K562 (cell line): ENCODE results near the gene CISD3. TPM values are rescaled to one million over a fixed set of nuclear protein-coding genes. Genes with fewer than 3 reads are reported as not detected.

Source experiments
- ATAC-seq: fragments of 200-7000 bp; cut with Tn5 transposase; 3 replicates; pipeline ENCODE4 v1.9.1; 2020; ENCODE audit warnings: moderate library complexity
- BruUV-seq: library from RNA; stranded (reverse); fragments of 400-500 nt; replicated peaks from 2 replicates; lab custom pipeline; 2021; lab: Mats Ljungman, UMichigan
- CTCF ChIA-PET: fragments of 300-600 bp; formaldehyde crosslinking; extraction: SDS; loops from one replicate; lab custom pipeline; 2021; ENCODE audit warnings: low intra/inter-chr PET ratio; lab: Yijun Ruan, JAX
- POLR2A ChIA-PET: fragments of 300-600, 350-650 bp; sonication (Branson Sonifier 250); formaldehyde crosslinking; extraction: SDS; loops from one replicate; lab custom pipeline; 2021; ENCODE audit warnings: antibody characterized with exemption, inconsistent platforms; lab: Yijun Ruan, JAX
- DNase-seq, 4 experiments: peaks; one replicate each; pipeline versions ENCODE4 v3.0.0 to v3.0.0-alpha.2; 2011 to 2018; ENCODE audit warnings: low spot score in 3 of 4, mixed read lengths in 3 of 4; ENCODE audit errors: extremely low read depth in 1 of 4
- FAIRE-seq: peaks from 2 replicates; lab custom pipeline; 2011; peaks lifted over from hg19 to GRCh38; lab: Jason Lieb, UNC
- H2AFZ ChIP-seq: 2 replicates; pipeline ENCODE4 v1.6.0; 2011; ENCODE audit warnings: low read depth, low read length, control low read depth, inconsistent platforms
- H3K27ac ChIP-seq: fragments of 200-600 bp; 3 replicates; pipeline ENCODE4 v1.8.0; 2011; ENCODE audit warnings: low read depth, mild to moderate bottlenecking, control low read depth, inconsistent platforms, low read length, moderate library complexity, mixed read lengths; ENCODE audit errors: extremely low read depth
- H3K27me3 ChIP-seq, 2 experiments: fragments of 300-600 bp in 1 of 2; 2 replicates in 1 of 2; 3 replicates in 1 of 2; pipeline versions ENCODE4 v1.6.0 to v1.8.0; 2011; ENCODE audit warnings: inconsistent platforms in 2 of 2, low read length in 2 of 2, mild to moderate bottlenecking in 1 of 2, mixed read lengths in 1 of 2, moderate library complexity in 1 of 2; ENCODE audit not compliant: control insufficient read depth in 2 of 2, insufficient read depth in 2 of 2
- H3K36me3 ChIP-seq: fragments of 300-600 bp; 3 replicates; pipeline ENCODE4 v1.8.0; 2011; ENCODE audit warnings: mild to moderate bottlenecking, low read length, inconsistent platforms; ENCODE audit not compliant: control insufficient read depth, insufficient read depth
- H3K4me1 ChIP-seq, 2 experiments: fragments of 200-600 bp in 1 of 2; replicated peaks in 1 of 2; 2 replicates in 1 of 2; 3 replicates in 1 of 2; pipeline versions ENCODE4 v1.5.1 to v1.8.0; 2011; ENCODE audit warnings: inconsistent platforms in 2 of 2, low read length in 2 of 2, mild to moderate bottlenecking in 1 of 2, mixed read lengths in 1 of 2, moderate library complexity in 1 of 2; ENCODE audit not compliant: control insufficient read depth in 2 of 2, insufficient read depth in 2 of 2
- H3K4me2 ChIP-seq: 2 replicates; pipeline ENCODE4 v1.6.1; 2011; ENCODE audit warnings: low read length, control low read depth, inconsistent platforms, mixed read lengths; ENCODE audit not compliant: insufficient read depth
- H3K4me3 ChIP-seq: fragments of 200-600 bp; sonication (generic), shearing (Covaris generic); 2 replicates; pipeline ENCODE4 v1.5.1; 2016; ENCODE audit warnings: control low read depth, inconsistent platforms
- H3K79me2 ChIP-seq: fragments of 200-600 bp; 3 replicates; pipeline ENCODE4 v1.8.0; 2011; ENCODE audit warnings: low read length, inconsistent platforms; ENCODE audit not compliant: control insufficient read depth, insufficient read depth
- H3K9ac ChIP-seq, 2 experiments: 2 replicates each; pipeline versions ENCODE4 v1.6.0 to v1.6.1; 2011; ENCODE audit warnings: low read depth in 2 of 2, low read length in 2 of 2, control low read depth in 1 of 2, inconsistent platforms in 1 of 2, mild to moderate bottlenecking in 1 of 2, mixed read lengths in 1 of 2; ENCODE audit not compliant: insufficient read depth in 1 of 2
- H3K9me1 ChIP-seq: one replicate; pipeline ENCODE4 v1.6.0; 2011; ENCODE audit warnings: inconsistent platforms, mild to moderate bottlenecking, low read length, moderate library complexity; ENCODE audit not compliant: control insufficient read depth, insufficient read depth
- H3K9me3 ChIP-seq: replicated peaks from 2 replicates; pipeline ENCODE4 v1.5.1; 2011; ENCODE audit warnings: low read depth, low read length, inconsistent platforms; ENCODE audit not compliant: control insufficient read depth, insufficient read depth
- H4K20me1 ChIP-seq: replicated peaks from 2 replicates; pipeline ENCODE4 v1.6.1; 2011; ENCODE audit warnings: low read length, inconsistent platforms, mixed read lengths; ENCODE audit not compliant: control insufficient read depth, insufficient read depth
- FOSL1 ChIP-seq: fragments of 200-800 bp; sonication (Bioruptor generic); conservative IDR thresholded peaks from 2 replicates; pipeline ENCODE4 v1.6.1; 2016; ENCODE audit warnings: missing genetic modification characterization, missing compliant biosample characterization
- FOXA1 ChIP-seq: fragments of 450-650 bp; IDR thresholded peaks from 2 replicates; pipeline ENCODE4 v1.6.1; 2016; ENCODE audit warnings: mild to moderate bottlenecking, borderline replicate concordance
- HDAC6 ChIP-seq: IDR thresholded peaks from 2 replicates; pipeline ENCODE4 v1.6.1; 2012; ENCODE audit warnings: low read depth, mild to moderate bottlenecking, control low read depth, inconsistent platforms, low read length, moderate library complexity
- KAT2B ChIP-seq: IDR thresholded peaks from one replicate; pipeline ENCODE4 v1.6.1; 2012; ENCODE audit warnings: low read depth, mild to moderate bottlenecking, control low read depth, inconsistent platforms, low read length, moderate library complexity
- NCOA2 ChIP-seq, 2 experiments: fragments of 450-650 bp; IDR thresholded peaks; 2 replicates each; pipeline ENCODE4 v1.6.1; 2018; ENCODE audit warnings: mild to moderate bottlenecking in 2 of 2, moderate library complexity in 1 of 2; ENCODE audit not compliant: partially characterized antibody in 2 of 2
- NR2C2 ChIP-seq, 2 experiments: fragments of 200-800 bp in 1 of 2; sonication (Bioruptor generic) in 1 of 2; sonication (generic) in 1 of 2; formaldehyde crosslinking in 1 of 2; IDR thresholded peaks; 2 replicates each; pipeline versions ENCODE4 v1.6.1 to v1.8.0; 2016 to 2022; ENCODE audit warnings: mild to moderate bottlenecking in 1 of 2, missing compliant biosample characterization in 1 of 2, missing genetic modification characterization in 1 of 2, missing genetic modification reagents in 1 of 2
- SMARCA4 ChIP-seq: fragments of 450-650 bp; IDR thresholded peaks from 2 replicates; pipeline ENCODE4 v1.6.1; 2016
- TARDBP ChIP-seq: fragments of 450-650 bp; IDR thresholded peaks from 2 replicates; pipeline ENCODE4 v1.6.1; 2016
- YBX1 ChIP-seq: fragments of 450-650 bp; IDR thresholded peaks from 2 replicates; pipeline ENCODE4 v1.7.1; 2016; ENCODE audit warnings: mild to moderate bottlenecking
- ZNF175 ChIP-seq: fragments of 200-800 bp; sonication (Bioruptor generic); IDR thresholded peaks from 2 replicates; pipeline ENCODE4 v1.6.1; 2016; ENCODE audit warnings: low read depth, mild to moderate bottlenecking, missing genetic modification characterization, missing compliant biosample characterization
- ZNF232 ChIP-seq: sonication (generic); formaldehyde crosslinking; IDR thresholded peaks from 2 replicates; pipeline ENCODE4 v1.8.0; 2022; ENCODE audit warnings: mild to moderate bottlenecking, missing genetic modification reagents
- ZNF695 ChIP-seq: fragments of 450-650 bp; formaldehyde crosslinking; IDR thresholded peaks from 2 replicates; pipeline ENCODE4 v1.4.0; 2020; ENCODE audit warnings: mild to moderate bottlenecking, moderate library complexity
- WGBS: fragments of 100-300 bp; shearing (Covaris generic); methylation state at CpG from one replicate; pipeline ENCODE4 v1.1.6; 2016; ENCODE audit warnings: low coverage, mixed read lengths; ENCODE audit not compliant: insufficient coverage; ENCODE audit errors: missing lambda C conversion rate; 5-methylcytosine and 5-hydroxymethylcytosine counted together
- in situ Hi-C: fragments of 300-500 bp; cut with MboI; formaldehyde crosslinking; loops from 4 replicates; pipeline ENCODE4 v1.15.0; 2018; ENCODE audit warnings: inconsistent platforms, mixed read lengths
- intact Hi-C: fragments of 100-400 bp; cut with micrococcal nuclease; formaldehyde crosslinking; loops from 2 replicates; pipeline ENCODE4 v1.14.2; 2022
- polyA plus RNA-seq, 8 experiments: library from polyadenylated mRNA; depleted of rRNA in 4 of 8; stranded (reverse) in 5 of 8; unstranded in 3 of 8; fragments of >200 nt; fragmentation: Nextera tagmentation in 2 of 8; fragmentation: Illumina TruSeq in 1 of 8; extraction: Ambion mirVana in 2 of 8; extraction: Trizol in 1 of 8; gene quantifications; 2 replicates each; pipeline versions ENCODE4 v1.2.1 to v1.2.3, GENCODE V29; 2011 to 2014; ENCODE audit warnings: inconsistent platforms in 1 of 8, missing spikeins in 1 of 8
- total RNA-seq, 7 experiments: library from RNA; depleted of rRNA in 6 of 7; stranded (reverse); fragments of >200 nt in 6 of 7; fragmentation: Illumina TruSeq in 2 of 7; extraction: Trizol in 2 of 7; gene quantifications; 2 replicates each; pipeline versions ENCODE4 v1.2.1 to v1.2.3, GENCODE V29; 2011 to 2021; ENCODE audit warnings: low replicate concordance in 1 of 7
- TF ChIP-seq, protein P1 (sequence below): fragments of 450-650 bp; IDR thresholded peaks from 2 replicates; pipeline ENCODE4 v1.6.1; 2017; ENCODE audit warnings: antibody characterized with exemption, mild to moderate bottlenecking

CISD3 gene
- total and polyA plus RNA-seq, 9 of the 15 experiments (the other 6 are each of a cell fraction or from before 2014, with no cell fraction given) = 5.0 to 60.7 (median 15.7) TPM

DNA sequence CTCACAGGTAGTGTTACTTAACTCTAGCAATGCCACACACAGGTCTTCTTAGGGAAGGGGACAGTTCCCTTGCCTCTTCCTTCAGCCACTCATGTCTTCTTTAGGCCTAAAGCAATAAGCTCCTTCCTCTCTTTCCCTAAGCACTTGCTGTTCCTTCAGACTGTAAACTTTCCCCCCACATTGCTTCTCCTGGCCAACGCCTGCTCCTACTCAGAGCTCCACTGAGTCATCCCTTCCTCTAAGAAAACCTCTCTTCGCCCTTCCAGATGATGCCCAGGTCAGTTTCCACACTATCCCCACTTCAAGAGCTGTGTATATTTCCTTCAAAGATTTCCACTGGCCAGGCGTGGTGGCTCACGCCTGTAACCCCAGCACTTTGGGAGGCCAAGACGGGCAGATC is 42.9 kb upstream of the CISD3 start:
- Histone ChIP-seq H3K27me3 (no peaks in the 10 kb centered on the region), H3K36me3 (no peaks in the 10 kb centered on the region), H3K9me3 (no peaks in the 10 kb centered on the region), H3K4me2 (no peak overlapping the region), H3K9ac (no peak overlapping the region), H3K9me1 (no peaks in the 10 kb centered on the region), H3K4me3 (no peak overlapping the region), H3K79me2 (no peaks in the 10 kb centered on the region), H3K27ac (no peak overlapping the region), H2AFZ (no peak overlapping the region), H3K4me1 (peaks cover 0 to 10% of the 10 kb centered on the region in 2 experiments; a peak in 2 of 5 replicates), H4K20me1 (no peaks in the 10 kb centered on the region)
- TF ChIP-seq KAT2B (no peak), HDAC6 (no peak), NR2C2 (CRISPR knock-in tag; IDR thresholded peaks at IDR 0.05) (no peak), NR2C2 (tag; IDR thresholded peaks at IDR 0.05) (no peak), YBX1 (no peak), ZNF232 (CRISPR knock-in tag) (no peak), FOXA1 (no peak)
- DNase-seq (no peak), ATAC-seq (no peak), FAIRE-seq (no peak)
- WGBS = 54% methylated on average over 5 of the region's 5 CpGs
- no TSS peak for BruUV-seq
- in situ Hi-C loops (no loop called here), intact Hi-C loops (no loop called here)
- ChIA-PET POLR2A (interaction anchor here (1.2 kb wide), 1 partner anchor 14 kb away, joined by 5 read pairs; no protein-coding TSS in a partner anchor), CTCF (no interaction called here)

DNA sequence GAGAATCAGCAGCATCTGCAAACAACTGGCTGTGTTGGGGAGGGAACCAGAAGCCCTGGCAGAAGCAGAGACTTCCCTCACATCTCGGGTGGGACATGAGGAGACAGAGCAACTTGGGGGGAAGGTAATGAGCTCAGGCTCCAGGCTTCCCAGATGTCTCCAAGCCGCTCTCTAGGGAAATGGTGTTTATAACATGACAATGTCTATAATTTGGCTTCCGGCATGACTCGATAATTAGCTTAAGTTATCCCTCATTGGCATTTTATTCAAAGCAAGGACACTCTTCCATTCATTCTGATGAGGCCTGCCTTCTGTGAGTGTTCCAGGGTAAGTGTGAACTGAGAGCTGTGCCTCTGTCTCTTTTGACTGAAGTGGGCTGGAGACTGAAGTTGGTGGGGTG is 39.8 kb upstream of the CISD3 start:
- H2AFZ ChIP-seq = peak overlapping the region; percentile 17; the same call in 1 of the 2 replicates
- no peaks in the 10 kb centered on the region for H3K9me3 ChIP-seq
- POLR2A ChIA-PET = interaction anchor here (1.9 to 2.5 kb wide), 2 partner anchors 10 to 14 kb away, joined by 6 read pairs; partner anchors contain the start of gene MLLT6
- in situ Hi-C loops = no loop called here
- no peaks in the 10 kb centered on the region for H3K36me3 ChIP-seq
- H4K20me1 ChIP-seq = no peaks in the 10 kb centered on the region
- H3K4me3 ChIP-seq = no peak overlapping the region
- no peaks in the 10 kb centered on the region for H3K79me2 ChIP-seq
- ATAC-seq (no peak), DNase-seq (no peak), FAIRE-seq (no peak)
- H3K27ac ChIP-seq = no peak overlapping the region
- intact Hi-C loops = no loop called here
- H3K9ac ChIP-seq = no peak overlapping the region; a peak in 1 of 4 replicates
- CTCF ChIA-PET = no interaction called here
- no peaks in the 10 kb centered on the region for H3K9me1 ChIP-seq
- 70% methylated on average over 4 of the region's 4 CpGs for WGBS
- no TSS peak for BruUV-seq
- peaks cover 0 to 15% of the 10 kb centered on the region in 2 experiments; a peak in 2 of 5 replicates for H3K4me1 ChIP-seq
- no peaks in the 10 kb centered on the region for H3K27me3 ChIP-seq
- H3K4me2 ChIP-seq = no peak overlapping the region
- TF ChIP-seq ZNF695 (CRISPR knock-in tag) (no peak), FOSL1 (tag) (no peak), NCOA2 (IDR thresholded peaks at IDR 0.05; ENCODE audit: partially characterized antibody in 2 of 2) (no peak), TARDBP (no peak), ZNF175 (no peak), SMARCA4 (no peak)
- TF ChIP-seq, protein P1, sequence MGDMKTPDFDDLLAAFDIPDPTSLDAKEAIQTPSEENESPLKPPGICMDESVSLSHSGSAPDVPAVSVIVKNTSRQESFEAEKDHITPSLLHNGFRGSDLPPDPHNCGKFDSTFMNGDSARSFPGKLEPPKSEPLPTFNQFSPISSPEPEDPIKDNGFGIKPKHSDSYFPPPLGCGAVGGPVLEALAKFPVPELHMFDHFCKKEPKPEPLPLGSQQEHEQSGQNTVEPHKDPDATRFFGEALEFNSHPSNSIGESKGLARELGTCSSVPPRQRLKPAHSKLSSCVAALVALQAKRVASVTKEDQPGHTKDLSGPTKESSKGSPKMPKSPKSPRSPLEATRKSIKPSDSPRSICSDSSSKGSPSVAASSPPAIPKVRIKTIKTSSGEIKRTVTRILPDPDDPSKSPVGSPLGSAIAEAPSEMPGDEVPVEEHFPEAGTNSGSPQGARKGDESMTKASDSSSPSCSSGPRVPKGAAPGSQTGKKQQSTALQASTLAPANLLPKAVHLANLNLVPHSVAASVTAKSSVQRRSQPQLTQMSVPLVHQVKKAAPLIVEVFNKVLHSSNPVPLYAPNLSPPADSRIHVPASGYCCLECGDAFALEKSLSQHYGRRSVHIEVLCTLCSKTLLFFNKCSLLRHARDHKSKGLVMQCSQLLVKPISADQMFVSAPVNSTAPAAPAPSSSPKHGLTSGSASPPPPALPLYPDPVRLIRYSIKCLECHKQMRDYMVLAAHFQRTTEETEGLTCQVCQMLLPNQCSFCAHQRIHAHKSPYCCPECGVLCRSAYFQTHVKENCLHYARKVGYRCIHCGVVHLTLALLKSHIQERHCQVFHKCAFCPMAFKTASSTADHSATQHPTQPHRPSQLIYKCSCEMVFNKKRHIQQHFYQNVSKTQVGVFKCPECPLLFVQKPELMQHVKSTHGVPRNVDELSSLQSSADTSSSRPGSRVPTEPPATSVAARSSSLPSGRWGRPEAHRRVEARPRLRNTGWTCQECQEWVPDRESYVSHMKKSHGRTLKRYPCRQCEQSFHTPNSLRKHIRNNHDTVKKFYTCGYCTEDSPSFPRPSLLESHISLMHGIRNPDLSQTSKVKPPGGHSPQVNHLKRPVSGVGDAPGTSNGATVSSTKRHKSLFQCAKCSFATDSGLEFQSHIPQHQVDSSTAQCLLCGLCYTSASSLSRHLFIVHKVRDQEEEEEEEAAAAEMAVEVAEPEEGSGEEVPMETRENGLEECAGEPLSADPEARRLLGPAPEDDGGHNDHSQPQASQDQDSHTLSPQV = no peak
